ENCODE measurements around the gene FAM24A.
"Not testable (repeated sequence)": the region's sequence is repeated elsewhere in the genome, so short reads cannot be mapped to it uniquely, and the experiment has no call there.

The FAM24A gene, protein sequence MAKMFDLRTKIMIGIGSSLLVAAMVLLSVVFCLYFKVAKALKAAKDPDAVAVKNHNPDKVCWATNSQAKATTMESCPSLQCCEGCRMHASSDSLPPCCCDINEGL

GRCh38 chr10:122910310-122910709 lies at the start of gene FAM24A:
Gene FAM24A, plus strand, starts transcription at chr10:122910610. Its CDS starts 1,025 bp downstream, at chr10:122911635.
- no peak for DNase-seq

GRCh38 chr10:122861711-122862161 lies 48.7 kb upstream of the FAM24A start:
- DNase-seq = no peak

DNA sequence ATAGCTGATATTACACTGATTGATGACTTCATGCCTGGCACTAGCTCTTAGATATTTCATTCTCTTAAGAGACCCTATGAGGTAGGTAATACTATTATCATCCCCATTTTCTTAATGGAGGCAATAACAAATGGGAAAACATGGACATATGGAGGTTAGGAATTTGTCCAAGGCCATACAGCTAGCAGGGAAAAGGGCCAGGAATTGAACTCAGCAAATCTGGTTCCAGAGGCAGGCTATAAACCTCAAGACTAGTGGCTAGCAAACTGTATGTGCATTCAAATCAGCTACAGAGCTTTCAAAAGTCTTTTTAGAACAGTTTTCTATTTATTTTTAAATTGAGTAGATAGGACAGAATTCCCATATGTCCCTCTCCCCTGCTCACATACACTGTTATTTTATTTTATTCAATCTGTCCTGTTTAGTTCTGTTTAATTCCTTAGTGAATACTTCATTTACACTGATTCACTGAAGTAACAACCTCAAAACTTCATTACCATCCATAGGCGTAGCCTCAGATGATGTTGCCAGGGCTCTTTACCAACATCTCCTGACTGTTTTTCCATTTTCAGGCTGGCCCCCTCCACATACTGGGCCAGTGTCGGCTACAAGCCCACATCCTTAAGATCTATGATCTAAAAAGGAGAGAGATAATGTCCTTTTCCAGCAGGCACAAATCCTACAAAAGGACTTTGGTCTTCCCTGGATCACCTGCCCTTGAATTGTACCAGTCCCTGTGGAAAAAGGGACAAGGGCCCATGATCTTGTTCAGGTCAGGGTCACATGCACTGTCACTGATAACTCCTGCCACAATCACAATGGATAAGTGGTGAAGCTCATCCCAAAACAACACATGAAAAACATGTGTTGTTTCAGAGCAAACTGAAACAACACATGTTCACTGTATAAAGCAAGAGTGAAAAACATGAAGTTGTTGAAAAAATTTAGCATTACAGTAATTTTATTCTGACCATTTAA lies 46.9 kb upstream of the FAM24A start:
- DNase-seq = no peak

- no peak for DNase-seq
Observed at GRCh38 chr10:122864194-122864592, 46.2 kb upstream of the FAM24A start.

- DNase-seq = no peak
Observed at GRCh38 chr10:122864901-122865300, 45.5 kb upstream of the FAM24A start.

- not testable (repeated sequence) for DNase-seq
Observed at GRCh38 chr10:122866757-122867482, 43.5 kb upstream of the FAM24A start.

- not testable (repeated sequence) for DNase-seq
Observed at GRCh38 chr10:122868768-122869167, 41.6 kb upstream of the FAM24A start.

DNA sequence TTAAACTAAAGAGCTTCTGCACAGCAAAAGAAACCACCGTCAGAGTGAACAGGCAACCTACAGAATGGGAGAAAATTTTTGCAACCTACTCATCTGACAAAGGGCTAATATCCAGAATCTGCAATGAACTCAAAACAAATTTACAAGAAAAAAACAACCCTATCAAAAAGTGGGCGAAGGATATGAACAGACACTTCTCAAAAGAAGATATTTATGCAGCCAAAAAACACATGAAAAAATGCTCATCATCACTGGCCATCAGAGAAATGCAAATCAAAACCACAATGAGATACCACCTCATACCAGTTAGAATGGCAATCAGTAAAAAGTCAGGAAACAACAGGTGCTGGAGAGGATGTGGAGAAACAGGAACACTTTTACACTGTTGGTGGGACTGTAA lies 38.5 kb upstream of the FAM24A start:
- DNase-seq = not testable (repeated sequence)

DNA sequence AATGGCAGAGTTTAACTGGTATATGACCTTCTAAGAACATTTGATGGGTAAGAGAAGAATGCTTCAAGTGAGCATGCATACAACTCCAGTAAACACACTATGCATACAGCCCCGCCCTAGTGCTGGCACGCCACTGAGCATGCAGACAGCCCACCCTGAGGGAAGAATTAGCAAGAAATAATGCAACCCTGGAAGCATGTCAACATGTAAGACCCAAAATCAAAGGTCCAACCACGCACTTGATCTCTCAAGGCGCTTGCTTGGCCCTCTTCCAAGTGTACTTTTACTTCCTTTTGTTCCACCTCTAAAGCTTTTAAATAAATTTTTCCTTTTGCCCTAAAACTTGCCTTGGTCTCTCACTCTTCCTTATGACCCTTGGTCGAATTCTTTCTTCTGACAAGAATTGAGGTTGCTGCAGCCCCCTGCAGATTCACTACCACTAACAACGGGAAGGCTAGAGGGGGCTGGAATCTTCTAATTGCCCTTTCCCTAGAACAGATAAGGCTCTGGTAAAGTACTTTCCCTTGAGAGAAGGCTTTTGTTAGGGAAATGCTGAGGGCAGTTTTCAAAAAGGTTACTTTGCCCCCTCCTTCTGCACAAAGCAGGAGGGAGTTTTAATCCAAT lies 34.5 kb upstream of the FAM24A start:
- no peak for DNase-seq

- no peak for DNase-seq
Observed at GRCh38 chr10:122876467-122876855, 33.9 kb upstream of the FAM24A start.

GRCh38 chr10:122877264-122877663 lies 33.1 kb upstream of the FAM24A start:
- DNase-seq = no peak

DNA sequence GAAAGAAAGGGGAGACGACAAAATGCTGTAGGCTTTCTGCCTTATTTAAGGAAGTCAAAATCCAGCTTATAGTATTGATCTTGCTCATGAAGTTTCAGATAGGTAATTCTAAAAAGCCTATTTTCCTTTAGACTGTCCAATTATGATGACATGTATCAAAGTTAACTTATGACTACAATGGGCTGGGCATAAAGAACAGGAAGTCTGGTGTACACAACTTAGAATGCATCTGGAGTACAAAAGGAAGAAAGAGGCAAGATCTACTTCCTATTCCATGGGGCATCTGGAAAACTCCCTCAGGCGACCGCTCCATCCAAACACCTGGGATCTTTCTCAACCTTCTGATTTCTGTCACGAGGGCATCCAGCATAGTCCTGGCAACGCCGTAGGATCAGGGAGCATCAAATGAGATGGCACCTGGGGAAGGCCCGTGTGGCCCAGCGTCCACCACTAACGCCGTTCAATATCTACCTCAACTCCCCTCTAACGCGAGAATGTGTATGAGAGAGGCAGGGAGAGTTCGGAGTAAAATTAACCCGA lies 31.5 kb upstream of the FAM24A start:
- DNase-seq = peak; percentile 0

DNA sequence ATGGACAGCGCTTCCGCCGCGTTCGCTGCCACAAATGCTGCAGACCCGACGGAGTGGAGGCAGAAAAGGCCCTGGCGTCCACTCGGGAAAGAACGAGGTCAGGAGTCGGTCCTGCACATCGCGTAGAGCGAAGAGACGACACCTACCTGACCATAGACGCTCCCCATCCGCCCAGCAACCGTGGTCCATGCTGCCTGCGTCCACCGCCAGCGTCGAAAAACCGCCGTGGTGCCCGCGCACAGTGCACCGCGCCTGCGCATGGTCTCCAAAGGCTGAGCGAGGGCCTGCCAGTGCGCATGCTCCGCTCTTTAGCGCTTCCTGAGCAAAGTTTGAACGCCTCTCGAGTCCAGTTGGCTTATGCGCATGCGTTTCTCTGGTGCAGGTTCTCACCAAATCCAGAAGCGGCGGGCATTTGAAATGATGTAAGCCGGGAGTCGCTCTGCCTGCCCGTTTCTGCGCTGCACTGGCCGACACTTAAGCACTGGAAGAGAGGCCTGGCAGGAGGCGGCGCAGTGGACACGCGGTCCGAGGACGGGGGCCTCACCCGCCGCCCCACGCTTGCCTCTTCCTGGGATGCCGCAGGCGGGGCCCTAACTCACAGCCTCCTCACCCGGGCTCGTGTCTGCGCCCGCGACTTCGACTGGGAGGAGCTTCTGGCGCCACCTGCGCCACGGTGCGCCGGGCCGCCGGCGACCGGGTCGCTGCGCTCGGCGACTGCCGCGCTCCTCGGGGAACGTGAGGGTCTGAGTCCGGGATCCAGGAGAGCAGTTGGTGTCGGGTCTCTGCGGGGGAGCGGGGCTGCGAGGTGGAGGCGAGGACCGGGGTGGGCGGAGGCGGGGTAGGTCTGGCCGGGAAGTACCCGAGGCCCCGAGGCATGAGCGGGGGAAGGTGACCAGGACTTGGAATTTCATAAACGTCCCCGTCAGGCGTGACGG lies 30.8 kb upstream of the FAM24A start, which contains the start of gene FAM24B:
Gene FAM24B, minus strand, starts transcription at position 243 of the 935 bp plus-strand sequence. CDS start 29,066 bp downstream, outside the sequence.
- DNase-seq = peak; percentile 91

DNA sequence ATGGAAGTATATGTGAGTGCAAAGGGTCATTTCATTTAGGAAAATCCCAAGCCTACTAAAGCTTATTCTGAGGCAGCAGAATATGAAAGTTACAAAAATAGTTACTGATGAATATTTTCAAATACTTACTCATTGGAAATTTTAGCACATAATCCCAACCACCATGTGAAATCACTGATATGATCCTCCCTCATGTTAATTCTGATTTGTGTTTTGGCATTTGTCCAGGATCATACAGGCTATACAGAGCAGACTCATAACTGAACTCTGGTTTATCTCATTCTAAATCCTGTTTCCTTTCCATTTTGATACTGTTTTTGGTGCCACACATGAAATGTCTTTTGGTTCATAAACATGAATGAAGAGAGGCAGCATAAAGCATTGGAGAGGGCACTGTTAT lies 27.6 kb upstream of the FAM24A start:
- no peak for DNase-seq

GRCh38 chr10:122884166-122884565 lies 26.2 kb upstream of the FAM24A start:
- no peak for DNase-seq

GRCh38 chr10:122894261-122894944 lies 16.0 kb upstream of the FAM24A start:
- DNase-seq = no peak

GRCh38 chr10:122903861-122904260 lies 6.5 kb upstream of the FAM24A start:
- DNase-seq = not testable (repeated sequence)

DNA sequence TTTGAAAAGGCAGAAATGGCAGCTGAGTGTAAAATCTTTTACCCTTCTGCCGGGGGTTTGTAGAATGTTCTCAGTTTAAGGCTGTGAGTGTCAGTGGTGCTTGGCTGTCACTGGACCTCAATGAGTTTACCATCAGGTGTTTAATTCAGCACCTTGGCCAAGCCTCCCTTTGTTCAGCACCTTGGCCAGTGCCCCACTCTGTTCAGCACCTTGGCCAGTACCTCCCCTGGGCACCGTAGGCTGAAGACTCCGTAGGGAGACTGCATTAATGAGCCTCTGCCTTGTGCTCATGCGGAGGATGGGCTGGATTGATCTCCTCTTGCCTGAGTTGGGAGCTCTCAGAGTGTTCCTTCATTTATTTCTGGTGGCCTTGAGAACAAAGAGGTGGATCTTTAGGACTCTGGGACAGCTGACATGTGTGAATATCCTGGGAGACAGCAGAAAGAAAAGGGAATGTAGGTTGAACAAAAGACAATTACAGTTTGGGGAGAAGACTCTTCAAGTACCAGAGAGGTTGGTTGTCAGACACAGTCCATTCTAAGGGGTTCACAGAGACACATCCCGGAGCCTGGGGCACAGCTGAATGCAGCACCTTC lies 1.6 kb downstream of the FAM24A start:
- DNase-seq = no peak

DNA sequence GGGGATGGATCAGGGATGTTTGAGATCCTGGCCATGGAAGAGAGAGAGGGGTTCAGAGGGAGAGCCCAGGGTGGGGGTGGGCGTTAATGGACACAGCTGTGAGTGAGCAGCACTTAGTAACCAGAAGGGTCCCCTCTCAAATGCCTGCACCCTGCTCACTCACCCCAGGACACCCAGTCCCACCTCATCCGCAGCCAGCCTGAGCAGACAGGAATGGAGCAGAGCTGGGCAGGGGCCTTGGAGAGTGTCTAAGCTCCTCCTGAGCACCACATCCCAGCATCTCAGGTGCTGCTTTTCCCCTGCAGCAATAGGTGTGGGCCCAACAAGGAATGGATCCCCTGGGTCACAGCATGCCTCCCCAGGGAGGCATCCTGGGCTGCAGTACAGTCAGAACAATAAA lies 5.3 kb downstream of the FAM24A start:
- DNase-seq = no peak

DNA sequence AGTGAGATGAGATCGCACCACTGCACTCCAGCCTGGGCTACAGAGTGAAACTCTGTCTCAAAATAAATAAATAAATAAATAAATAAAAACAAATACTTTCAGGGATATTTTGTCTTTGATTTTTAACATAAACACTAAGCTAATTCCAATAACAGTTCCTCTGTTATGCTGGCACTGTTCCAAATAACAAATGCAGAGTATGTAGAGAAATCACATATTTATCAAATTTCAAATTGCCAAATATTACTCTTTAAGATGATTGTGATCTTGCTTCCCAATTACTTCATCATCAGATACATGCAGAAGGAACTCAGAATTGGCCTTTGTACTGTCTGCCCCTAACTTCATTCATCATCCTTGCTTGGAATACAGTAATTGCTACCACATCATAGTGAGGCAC lies 19.7 kb downstream of the FAM24A start:
- DNase-seq = no peak
